ENCODE results near the gene RASGRP4. TPM values are rescaled to one million over a fixed set of nuclear protein-coding genes. Genes with fewer than 3 reads are reported as not detected.

Gene RASGRP4
- total and polyA plus RNA-seq, 10 of the 15 experiments (the other 5 are each of a cell fraction or from before 2014, with no cell fraction given): 0.24 to 7.4 (median 3.3) TPM

GRCh38 chr19:38421856-38422255 lies 4.2 kb downstream of the RASGRP4 start:
- intact Hi-C loops (cut with micrococcal nuclease; ENCODE audit: unreplicated experiment): no loop called here
- Histone ChIP-seq H3K4me1 (ENCODE audit: control insufficient read depth, insufficient read depth, low read length) (peaks cover 20% of the 10 kb centered on the region), H3K27me3 (replicated peaks in 1 of 2; ENCODE audit: control insufficient read depth in 2 of 2, insufficient read depth in 2 of 2, low read length in 1 of 2) (no peaks in the 10 kb centered on the region; a peak in 1 of 4 replicates), H3K27ac (ENCODE audit: control insufficient read depth, insufficient read depth) (no peak overlapping the region), H3K9me3 (replicated peaks; ENCODE audit: control insufficient read depth, insufficient read depth, low read length) (no peaks in the 10 kb centered on the region), H2AFZ (ENCODE audit: control insufficient read depth, low read depth, low read length) (no peak overlapping the region), H3K9ac (ENCODE audit: control insufficient read depth, insufficient read depth, low read length) (no peak overlapping the region), H3K4me2 (ENCODE audit: control insufficient read depth, insufficient read depth) (no peak overlapping the region), H3K4me3 (no peak overlapping the region), H4K20me1 (ENCODE audit: control insufficient read depth, insufficient read depth) (no peaks in the 10 kb centered on the region), H3K36me3 (ENCODE audit: control insufficient read depth in 2 of 2, insufficient read depth in 2 of 2, low read length in 1 of 2) (no peaks in the 10 kb centered on the region), H3K79me2 (ENCODE audit: control insufficient read depth, insufficient read depth, low read length) (no peaks in the 10 kb centered on the region)
- BruUV-seq (replicated peaks): no TSS peak
- ATAC-seq: no peak
- 61% methylated on average over 14 of the region's 14 CpGs for WGBS (ENCODE audit: insufficient coverage, insufficient replicate concordance, low lambda C conversion rate, missing lambda C conversion rate)
- RAD21 ChIA-PET (ENCODE audit: unreplicated experiment): interaction anchor here (1.0 kb wide), 1 partner anchor 19 kb away, joined by 3 read pairs; the partner anchor contains the start of gene FAM98C
- CTCF ChIA-PET: no interaction called here
- in situ Hi-C loops (cut with MboI): loop anchor here (25.0 kb wide), 1 partner anchor 215 kb away; the partner anchor contains the start of gene ACTN4
- SMC1A ChIA-PET (ENCODE audit: uncharacterized antibody, unreplicated experiment): no interaction called here
- POLR2A ChIA-PET: no interaction called here
- no peak for DNase-seq (ENCODE audit: low read depth, low spot score)
- no peak for FAIRE-seq
- TF ChIP-seq HCFC1 (IDR thresholded peaks at IDR 0.05; ENCODE audit: low read length) (no peak), KLF5 (IDR thresholded peaks at IDR 0.05; ENCODE audit: partially characterized antibody) (no peak), MLLT1 (IDR thresholded peaks at IDR 0.05) (no peak), ZBED1 (IDR thresholded peaks at IDR 0.05; ENCODE audit: borderline replicate concordance) (no peak), HDAC2 (IDR thresholded peaks at IDR 0.05) (no peak), SUZ12 (IDR thresholded peaks at IDR 0.05; ENCODE audit: unreplicated experiment) (no peak), PBX3 (IDR thresholded peaks at IDR 0.05; ENCODE audit: insufficient replicate concordance, low read depth, low read length) (no peak), EP300 (IDR thresholded peaks at IDR 0.05; ENCODE audit: borderline replicate concordance in 1 of 2, control insufficient read depth in 1 of 2, low read depth in 2 of 2, low read length in 2 of 2) (no peak), NFXL1 (IDR thresholded peaks at IDR 0.05; ENCODE audit: borderline replicate concordance) (no peak), ETV6 (conservative IDR thresholded peaks at IDR 0.05 in 1 of 2, IDR thresholded peaks at IDR 0.05 in 1 of 2; ENCODE audit: borderline replicate concordance in 1 of 2, low read depth in 1 of 2) (no peak), CHD4 (IDR thresholded peaks at IDR 0.05) (no peak), SKIL (IDR thresholded peaks at IDR 0.05; ENCODE audit: low read depth, poor library complexity, severe bottlenecking) (no peak), ZNF384 (IDR thresholded peaks at IDR 0.05; ENCODE audit: borderline replicate concordance, low read depth, low read length) (no peak), MEF2A (IDR thresholded peaks at IDR 0.05; ENCODE audit: insufficient read depth, low read depth, low read length) (no peak), FOXM1 (IDR thresholded peaks at IDR 0.05; ENCODE audit: low read depth, low read length) (no peak), FOXK2 (IDR thresholded peaks at IDR 0.05) (no peak)

Measured in GM12878 (cell line).